Ishikawa (cell line): ENCODE data around the gene WWOX.

Experiments used
- CEBPB ChIP-seq: IDR thresholded peaks from 2 replicates; pipeline ENCODE4 v1.6.1; 2012
- EP300 ChIP-seq: IDR thresholded peaks from 2 replicates; pipeline ENCODE4 v1.6.1; 2012; ENCODE audit warnings: borderline replicate concordance
- MAX ChIP-seq: IDR thresholded peaks from 2 replicates; pipeline ENCODE4 v1.6.1; 2012
- NFIC ChIP-seq: IDR thresholded peaks from 2 replicates; pipeline ENCODE4 v1.6.1; 2012
- REST ChIP-seq: IDR thresholded peaks from 2 replicates; pipeline ENCODE4 v1.6.1; 2012; ENCODE audit warnings: low read depth, mild to moderate bottlenecking
- USF1 ChIP-seq: IDR thresholded peaks from 2 replicates; pipeline ENCODE4 v1.6.1; 2012

GRCh38 chr16:78487471-78487870 lies 388.0 kb downstream of the WWOX start:
- TF ChIP-seq NFIC (no peak), USF1 (no peak), EP300 (no peak), REST (no peak), CEBPB (no peak), MAX (no peak)
